ENCODE measurements around the gene PHB1.

Gene PHB1

GRCh38 chr17:49387498-49388289 is 27.0 kb downstream of the PHB1 start:
- Histone ChIP-seq H3K36me3 (ENCODE audit: insufficient read depth, low read length) (no peaks in the 10 kb centered on the region), H3K9ac (ENCODE audit: low read depth, low read length) (no peak overlapping the region), H3K4me1 (ENCODE audit: insufficient read depth, low read length) (no peaks in the 10 kb centered on the region), H3K9me3 (ENCODE audit: control insufficient read depth, insufficient read depth, low read length) (no peaks in the 10 kb centered on the region)

DNA sequence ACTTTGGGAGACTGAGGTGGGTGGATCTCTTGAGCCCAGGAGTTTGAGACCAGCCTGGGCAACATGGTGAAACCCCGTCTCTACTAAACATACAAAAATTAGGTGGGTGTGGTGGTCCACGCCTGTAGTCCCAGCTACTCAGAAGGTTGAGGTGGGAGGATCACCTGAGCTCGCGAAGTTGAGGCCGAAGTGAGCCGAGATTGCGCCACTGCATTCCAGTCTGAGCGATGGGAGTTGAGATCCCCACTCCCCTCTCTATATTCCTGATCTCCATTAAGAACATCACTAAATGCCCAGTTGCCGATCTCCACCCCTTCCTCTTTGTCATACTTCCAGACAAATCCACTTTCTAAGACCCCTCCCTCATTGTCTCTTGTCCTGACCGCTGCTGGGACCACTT is 28.3 kb downstream of the PHB1 start:
- no peak overlapping the region for H3K9ac ChIP-seq (ENCODE audit: low read depth, low read length)
- no peaks in the 10 kb centered on the region for H3K9me3 ChIP-seq (ENCODE audit: control insufficient read depth, insufficient read depth, low read length)
- H3K4me1 ChIP-seq (ENCODE audit: insufficient read depth, low read length): no peaks in the 10 kb centered on the region
- no peaks in the 10 kb centered on the region for H3K36me3 ChIP-seq (ENCODE audit: insufficient read depth, low read length)

DNA sequence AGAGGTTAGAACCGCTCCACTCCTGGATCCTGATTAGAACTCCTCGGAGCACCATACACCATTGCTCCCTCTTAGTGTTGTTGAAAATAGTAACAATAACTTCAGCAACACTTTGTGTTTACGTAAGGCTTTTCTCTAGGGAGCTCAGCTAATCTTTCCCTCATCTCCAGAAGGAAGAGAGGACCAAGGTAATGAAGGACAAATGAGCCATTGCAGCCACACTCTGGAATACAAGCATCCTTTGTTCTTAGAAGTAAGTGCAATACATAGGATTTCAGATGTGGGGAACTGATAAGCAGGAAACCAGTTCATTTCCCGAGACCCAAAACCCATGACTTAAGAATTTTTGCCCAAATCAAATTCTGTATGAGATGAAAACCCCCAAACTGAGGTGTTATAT is 29.7 kb downstream of the PHB1 start:
- Histone ChIP-seq H3K4me1 (ENCODE audit: insufficient read depth, low read length) (no peaks in the 10 kb centered on the region), H3K36me3 (ENCODE audit: insufficient read depth, low read length) (no peaks in the 10 kb centered on the region), H3K9ac (ENCODE audit: low read depth, low read length) (no peak overlapping the region), H3K9me3 (ENCODE audit: control insufficient read depth, insufficient read depth, low read length) (no peaks in the 10 kb centered on the region)

DNA sequence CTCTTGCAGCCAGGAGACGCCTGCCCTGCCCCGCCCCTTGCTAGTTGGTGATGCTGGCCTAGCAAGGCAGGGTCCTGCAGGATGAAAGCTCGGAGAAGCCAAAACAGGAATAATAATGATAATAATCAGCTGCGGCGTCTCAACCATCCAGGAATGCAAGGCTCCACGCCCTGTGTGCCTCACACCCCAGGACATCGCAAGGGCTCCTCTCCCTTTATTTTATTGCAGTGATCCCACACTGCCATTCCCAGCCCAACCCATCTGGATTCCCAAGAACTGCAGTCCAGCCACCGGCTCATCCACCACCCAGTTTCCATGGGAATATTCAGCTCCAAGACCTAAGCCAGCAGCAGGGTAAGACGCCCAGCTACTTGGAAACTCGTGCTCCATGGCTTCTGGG is 31.6 kb downstream of the PHB1 start:
- H3K9me3 ChIP-seq (ENCODE audit: control insufficient read depth, insufficient read depth, low read length): no peaks in the 10 kb centered on the region

GRCh38 chr17:49382556-49382955 is 32.1 kb downstream of the PHB1 start:
- no peaks in the 10 kb centered on the region for H3K36me3 ChIP-seq (ENCODE audit: insufficient read depth, low read length)
- no peaks in the 10 kb centered on the region for H3K4me1 ChIP-seq (ENCODE audit: insufficient read depth, low read length)
- H3K9ac ChIP-seq (ENCODE audit: low read depth, low read length): no peak overlapping the region
- H3K9me3 ChIP-seq (ENCODE audit: control insufficient read depth, insufficient read depth, low read length): no peaks in the 10 kb centered on the region

More for the DNA sequence above, 31.6 kb downstream of the PHB1 start:
- Histone ChIP-seq H3K4me1 (ENCODE audit: insufficient read depth, low read length) (no peaks in the 10 kb centered on the region), H3K9ac (ENCODE audit: low read depth, low read length) (no peak overlapping the region), H3K36me3 (ENCODE audit: insufficient read depth, low read length) (no peaks in the 10 kb centered on the region)

GRCh38 chr17:49381793-49382192 is 32.9 kb downstream of the PHB1 start:
- H3K36me3 ChIP-seq (ENCODE audit: insufficient read depth, low read length): no peaks in the 10 kb centered on the region

DNA sequence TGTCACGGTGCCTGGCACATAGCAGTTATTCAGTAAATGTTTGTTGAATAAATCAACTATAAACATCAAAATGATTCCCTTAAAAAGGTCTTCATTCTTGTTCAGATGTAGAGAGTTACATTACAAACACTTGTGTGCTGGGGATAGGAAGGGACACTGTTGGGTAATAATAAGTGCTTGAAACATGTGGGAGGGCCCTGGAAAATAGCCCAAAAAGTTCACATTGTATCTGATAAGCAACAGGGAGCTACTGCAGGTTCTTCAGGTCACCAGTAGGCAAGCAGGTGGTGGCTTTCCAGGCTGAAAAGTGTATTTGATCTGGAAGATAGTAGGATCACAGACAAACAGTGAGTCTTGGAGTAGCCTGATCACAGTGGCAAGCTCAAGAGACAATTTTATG is 33.6 kb downstream of the PHB1 start:
- Histone ChIP-seq H3K9ac (ENCODE audit: low read depth, low read length) (no peak overlapping the region), H3K9me3 (ENCODE audit: control insufficient read depth, insufficient read depth, low read length) (no peaks in the 10 kb centered on the region), H3K4me1 (ENCODE audit: insufficient read depth, low read length) (peaks cover 9% of the 10 kb centered on the region), H3K36me3 (ENCODE audit: insufficient read depth, low read length) (no peaks in the 10 kb centered on the region)

More at GRCh38 chr17:49381793-49382192, 32.9 kb downstream of the PHB1 start:
- Histone ChIP-seq H3K9me3 (ENCODE audit: control insufficient read depth, insufficient read depth, low read length) (no peaks in the 10 kb centered on the region), H3K9ac (ENCODE audit: low read depth, low read length) (no peak overlapping the region), H3K4me1 (ENCODE audit: insufficient read depth, low read length) (peaks cover 2% of the 10 kb centered on the region; the same call in 1 of the 2 replicates)

- peaks cover 9% of the 10 kb centered on the region for H3K4me1 ChIP-seq (ENCODE audit: insufficient read depth, low read length)
- H3K9ac ChIP-seq (ENCODE audit: low read depth, low read length): no peak overlapping the region
- H3K9me3 ChIP-seq (ENCODE audit: control insufficient read depth, insufficient read depth, low read length): no peaks in the 10 kb centered on the region
- H3K36me3 ChIP-seq (ENCODE audit: insufficient read depth, low read length): no peaks in the 10 kb centered on the region
These were observed 34.8 kb downstream of the PHB1 start for GRCh38 chr17:49379926-49380325.

GRCh38 chr17:49378311-49378710 is 36.4 kb downstream of the PHB1 start:
- Histone ChIP-seq H3K9ac (ENCODE audit: low read depth, low read length) (no peak overlapping the region), H3K9me3 (ENCODE audit: control insufficient read depth, insufficient read depth, low read length) (no peaks in the 10 kb centered on the region), H3K4me1 (ENCODE audit: insufficient read depth, low read length) (peaks cover 9% of the 10 kb centered on the region), H3K36me3 (ENCODE audit: insufficient read depth, low read length) (no peaks in the 10 kb centered on the region)

DNA sequence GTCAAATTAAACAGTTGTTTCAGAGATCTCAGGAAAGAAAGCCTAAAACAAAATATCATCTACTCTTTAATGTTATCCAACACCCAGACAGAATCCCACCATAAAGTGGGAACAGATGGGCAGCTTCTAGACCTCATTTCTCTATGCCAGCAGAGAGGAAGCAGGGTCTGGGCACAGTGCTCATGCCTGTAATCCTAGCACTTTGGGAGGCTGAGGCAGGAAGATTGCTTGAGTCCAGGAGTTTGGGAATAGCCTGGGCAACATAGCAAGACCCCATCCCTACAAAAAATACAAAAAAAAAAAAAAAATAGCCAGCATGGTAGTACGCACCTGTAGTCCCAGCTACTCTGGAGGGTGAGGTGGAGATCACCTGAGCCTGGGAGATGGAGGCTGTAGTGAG is 39.1 kb downstream of the PHB1 start:
- Histone ChIP-seq H3K9ac (ENCODE audit: low read depth, low read length) (no peak overlapping the region), H3K4me1 (ENCODE audit: insufficient read depth, low read length) (peaks cover 23% of the 10 kb centered on the region), H3K9me3 (ENCODE audit: control insufficient read depth, insufficient read depth, low read length) (no peaks in the 10 kb centered on the region), H3K36me3 (ENCODE audit: insufficient read depth, low read length) (no peaks in the 10 kb centered on the region)

DNA sequence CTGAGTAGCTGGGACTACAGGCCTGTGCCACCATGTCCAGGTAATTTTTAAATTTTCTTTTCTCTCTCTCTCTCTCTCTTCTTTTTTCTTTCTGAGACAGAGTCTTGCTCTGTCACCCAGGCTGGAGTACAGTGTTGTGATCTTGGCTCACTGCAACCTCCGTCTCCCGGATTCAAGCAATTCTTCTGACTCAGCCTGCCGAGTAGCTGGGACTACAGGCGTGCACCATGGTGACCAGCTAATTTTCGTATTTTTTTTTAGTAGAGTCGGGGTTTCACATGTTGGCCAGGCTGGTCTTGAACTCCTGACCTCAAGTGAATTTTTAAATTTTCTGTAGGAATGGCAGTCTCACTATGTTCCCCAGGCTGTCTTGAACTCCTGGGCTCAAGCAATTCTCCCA is 41.6 kb downstream of the PHB1 start:
- Histone ChIP-seq H3K9me3 (ENCODE audit: control insufficient read depth, insufficient read depth, low read length) (no peaks in the 10 kb centered on the region), H3K4me1 (ENCODE audit: insufficient read depth, low read length) (peaks cover 27% of the 10 kb centered on the region), H3K9ac (ENCODE audit: low read depth, low read length) (no peak overlapping the region), H3K36me3 (ENCODE audit: insufficient read depth, low read length) (no peaks in the 10 kb centered on the region)

GRCh38 chr17:49372425-49372824 is 42.3 kb downstream of the PHB1 start:
- H3K9ac ChIP-seq (ENCODE audit: low read depth, low read length): no peak overlapping the region

GRCh38 chr17:49370971-49371834 is 43.5 kb downstream of the PHB1 start:
- H3K4me1 ChIP-seq (ENCODE audit: insufficient read depth, low read length): peaks cover 20% of the 10 kb centered on the region
- no peaks in the 10 kb centered on the region for H3K9me3 ChIP-seq (ENCODE audit: control insufficient read depth, insufficient read depth, low read length)
- no peaks in the 10 kb centered on the region for H3K36me3 ChIP-seq (ENCODE audit: insufficient read depth, low read length)
- H3K9ac ChIP-seq (ENCODE audit: low read depth, low read length): peak overlapping the region; percentile 17; the same call in 1 of the 2 replicates

More at GRCh38 chr17:49372425-49372824, 42.3 kb downstream of the PHB1 start:
- H3K36me3 ChIP-seq (ENCODE audit: insufficient read depth, low read length): no peaks in the 10 kb centered on the region
- H3K4me1 ChIP-seq (ENCODE audit: insufficient read depth, low read length): peaks cover 27% of the 10 kb centered on the region
- no peaks in the 10 kb centered on the region for H3K9me3 ChIP-seq (ENCODE audit: control insufficient read depth, insufficient read depth, low read length)

DNA sequence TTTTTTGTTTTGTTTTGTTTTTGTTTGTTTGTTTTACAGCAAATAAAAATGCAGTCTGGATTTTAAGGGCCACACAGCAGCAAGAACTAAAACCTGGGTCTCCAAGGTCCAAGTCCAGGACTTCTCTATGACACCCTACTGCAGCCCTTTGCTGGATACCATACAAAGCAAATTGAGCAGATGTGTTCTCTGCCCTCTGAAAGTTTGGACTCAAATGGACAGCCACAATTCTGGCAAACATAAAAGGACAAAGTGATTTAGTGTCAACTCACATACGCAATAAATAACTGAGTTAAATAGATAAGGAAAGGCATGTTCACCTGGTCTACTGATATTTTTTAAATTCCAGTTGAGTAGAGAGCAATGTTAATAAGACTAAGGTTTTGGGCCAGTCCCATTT is 44.9 kb downstream of the PHB1 start:
- H3K36me3 ChIP-seq (ENCODE audit: insufficient read depth, low read length): no peaks in the 10 kb centered on the region
- H3K9ac ChIP-seq (ENCODE audit: low read depth, low read length): no peak overlapping the region
- H3K4me1 ChIP-seq (ENCODE audit: insufficient read depth, low read length): peaks cover 18% of the 10 kb centered on the region
- no peaks in the 10 kb centered on the region for H3K9me3 ChIP-seq (ENCODE audit: control insufficient read depth, insufficient read depth, low read length)

GRCh38 chr17:49369089-49369488 is 45.6 kb downstream of the PHB1 start:
- Histone ChIP-seq H3K9me3 (ENCODE audit: control insufficient read depth, insufficient read depth, low read length) (no peaks in the 10 kb centered on the region), H3K36me3 (ENCODE audit: insufficient read depth, low read length) (no peaks in the 10 kb centered on the region), H3K4me1 (ENCODE audit: insufficient read depth, low read length) (peaks cover 18% of the 10 kb centered on the region), H3K9ac (ENCODE audit: low read depth, low read length) (no peak overlapping the region)

All from ES-I3 (cell line).